KG1 (cell line): ENCODE data around the gene ADIG.

Source experiments
- DNase-seq: peaks from one replicate; lab custom pipeline; 2025; lab: John Stamatoyannopoulos, UW

ADIG gene

DNA sequence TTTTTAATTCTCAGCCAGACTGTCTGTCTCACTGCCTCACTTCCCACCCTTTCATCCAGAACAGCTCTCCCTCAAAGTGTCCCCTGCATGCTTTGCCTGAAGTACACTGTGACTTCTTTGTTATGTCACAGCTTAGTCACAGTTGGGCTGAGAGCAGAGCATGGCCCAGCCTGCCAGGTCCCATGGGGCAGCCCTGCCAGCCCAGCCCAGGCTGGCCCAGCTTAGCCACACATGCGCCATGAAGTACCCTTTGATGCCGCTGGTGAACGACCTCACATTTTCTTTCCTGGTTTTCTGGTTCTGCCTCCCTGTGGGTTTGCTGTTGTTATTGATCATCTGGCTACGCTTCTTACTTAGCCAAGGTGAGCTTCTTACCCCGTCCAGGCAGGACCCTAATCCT, at the start of gene ADIG:
TSS of gene ADIG (plus strand) at position 185 of the 400 bp plus-strand sequence. CDS start at position 239, 54 bp downstream.
- DNase-seq, result no peak

DNA sequence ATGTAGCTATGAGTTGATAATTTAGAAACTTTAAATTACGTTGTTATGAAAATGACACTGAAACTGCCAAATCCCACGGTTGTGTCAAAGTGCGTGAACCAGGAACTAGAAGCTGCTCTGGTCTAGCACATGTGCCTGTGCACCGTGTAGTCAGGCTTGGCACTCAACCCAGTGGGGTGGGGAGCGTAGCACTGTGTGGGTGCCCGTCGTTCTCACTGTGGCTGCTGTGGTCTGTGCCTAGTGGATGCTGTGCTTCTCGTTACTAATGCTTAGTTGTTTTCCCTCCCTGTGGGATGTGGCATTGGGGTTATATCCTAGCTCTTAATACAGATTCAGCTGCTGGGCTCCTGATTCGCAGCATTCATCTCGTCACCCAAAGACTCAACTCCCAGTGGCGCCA, 46.2 kb upstream of the ADIG start:
- DNase-seq, result no peak

DNA sequence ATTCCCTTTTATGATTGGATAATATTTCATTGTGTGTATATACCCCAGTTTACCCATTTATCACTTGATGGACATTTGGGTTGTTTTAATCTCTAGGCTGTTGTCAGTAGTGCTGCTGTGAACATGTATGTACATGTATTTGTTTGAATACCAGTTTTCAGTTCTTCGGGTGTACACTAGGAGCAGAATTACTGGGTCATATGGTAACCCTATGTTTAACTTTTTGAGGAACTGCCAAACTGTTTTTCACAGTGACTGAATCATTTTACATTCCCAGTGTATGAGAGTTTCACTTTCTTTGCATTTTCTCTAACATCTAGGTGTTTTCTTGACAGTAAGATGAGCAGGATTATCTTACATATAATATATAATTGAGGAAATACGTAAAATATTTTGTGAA, 44.7 kb upstream of the ADIG start:
- DNase-seq, result no peak

DNA sequence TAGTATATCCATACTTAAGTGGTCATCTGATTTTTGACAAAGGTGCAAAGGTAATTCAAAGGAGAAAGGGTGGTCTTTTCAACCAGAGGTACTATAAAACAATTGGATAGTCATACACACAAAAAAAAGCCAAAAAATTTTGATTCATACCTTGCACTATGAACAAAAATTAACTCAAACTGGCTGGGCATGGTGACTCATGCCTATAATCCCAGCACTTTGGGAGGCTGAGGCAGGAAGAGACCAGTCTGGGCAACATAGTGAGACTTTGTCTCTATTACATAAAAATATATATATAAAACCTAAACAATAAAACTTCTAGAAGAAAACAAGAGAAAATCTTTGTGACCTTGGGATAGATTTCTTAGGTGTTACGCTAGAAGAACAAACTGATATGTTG, 43.8 kb upstream of the ADIG start:
- no peak for DNase-seq

DNA sequence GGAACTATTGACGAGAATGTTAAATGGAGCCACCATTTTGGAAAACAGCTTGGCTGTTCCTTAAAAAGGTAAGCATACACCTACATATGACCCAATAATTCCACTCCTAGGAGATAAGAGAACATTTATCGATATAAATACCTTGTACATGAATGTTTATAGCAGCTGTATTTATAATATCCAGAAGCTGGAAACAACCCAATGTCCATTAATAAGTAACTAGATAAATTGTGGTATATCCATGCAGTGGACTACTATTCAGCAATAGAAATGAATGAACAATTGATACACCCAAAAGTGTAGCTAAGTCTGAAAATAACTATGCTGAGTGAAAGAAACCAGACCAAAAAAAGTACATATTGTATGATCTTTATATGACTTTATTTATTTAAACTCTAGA, 42.2 kb upstream of the ADIG start:
- DNase-seq, result no peak

DNA sequence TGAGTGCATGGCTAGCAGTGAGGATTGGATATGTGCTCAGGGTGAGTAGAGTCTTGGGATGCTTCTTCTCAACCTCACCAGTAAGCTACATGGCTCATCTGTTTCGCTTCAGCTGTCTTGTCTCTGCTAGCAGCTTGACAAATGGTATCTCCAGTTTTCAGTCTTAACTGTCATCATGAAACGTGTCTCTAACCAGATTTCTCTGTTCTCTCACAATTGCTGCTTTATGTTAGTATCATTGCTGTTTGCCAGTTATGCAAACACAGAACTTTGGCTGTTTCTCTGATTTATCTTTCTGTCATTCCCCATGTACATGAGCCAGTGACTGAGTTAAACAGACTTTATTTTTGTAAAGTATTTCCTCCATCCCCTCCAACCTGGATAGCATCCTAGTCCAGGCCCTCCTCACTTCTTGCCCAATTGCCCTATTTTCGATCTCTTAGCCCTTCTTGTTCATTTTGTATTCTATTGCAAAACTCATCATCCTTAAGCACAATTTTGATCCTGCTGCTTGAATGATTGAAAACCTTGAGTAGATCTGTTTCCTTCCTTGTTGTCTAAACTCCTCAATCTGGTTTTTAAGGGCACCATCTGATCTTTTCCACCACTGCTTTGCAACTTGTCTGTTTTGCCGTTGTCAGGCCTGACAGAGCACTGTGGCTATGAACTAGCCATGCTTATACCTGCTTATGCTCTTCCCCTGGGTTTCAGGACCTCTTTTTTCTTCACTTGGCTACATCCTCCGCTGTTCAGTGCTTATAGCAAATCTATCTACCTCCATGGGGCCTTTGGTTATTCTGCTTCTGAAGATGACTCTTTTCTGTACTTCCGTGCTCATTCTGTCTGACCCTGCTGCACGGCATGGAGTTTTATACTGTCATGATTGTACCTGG, 37.7 kb upstream of the ADIG start:
- DNase-seq, result no peak

DNA sequence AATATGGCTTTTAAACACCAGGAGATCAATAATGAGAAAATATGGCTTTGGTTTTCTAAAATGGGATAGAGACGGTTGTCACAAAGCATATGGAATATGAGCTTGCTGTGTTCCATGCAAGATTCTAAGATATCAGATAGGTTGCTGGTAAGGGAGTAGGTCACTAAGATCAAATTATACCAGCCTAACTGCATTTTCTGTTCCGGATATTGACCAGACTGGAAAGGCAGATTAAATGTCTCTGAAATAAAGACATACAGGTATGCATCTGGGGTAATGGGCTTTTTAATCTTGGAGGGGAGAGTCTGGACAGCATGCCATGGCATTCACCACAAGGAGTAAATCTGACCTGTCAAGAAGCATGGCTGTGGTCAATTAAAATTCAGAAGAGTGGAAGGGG, 35.2 kb upstream of the ADIG start:
- no peak for DNase-seq

DNA sequence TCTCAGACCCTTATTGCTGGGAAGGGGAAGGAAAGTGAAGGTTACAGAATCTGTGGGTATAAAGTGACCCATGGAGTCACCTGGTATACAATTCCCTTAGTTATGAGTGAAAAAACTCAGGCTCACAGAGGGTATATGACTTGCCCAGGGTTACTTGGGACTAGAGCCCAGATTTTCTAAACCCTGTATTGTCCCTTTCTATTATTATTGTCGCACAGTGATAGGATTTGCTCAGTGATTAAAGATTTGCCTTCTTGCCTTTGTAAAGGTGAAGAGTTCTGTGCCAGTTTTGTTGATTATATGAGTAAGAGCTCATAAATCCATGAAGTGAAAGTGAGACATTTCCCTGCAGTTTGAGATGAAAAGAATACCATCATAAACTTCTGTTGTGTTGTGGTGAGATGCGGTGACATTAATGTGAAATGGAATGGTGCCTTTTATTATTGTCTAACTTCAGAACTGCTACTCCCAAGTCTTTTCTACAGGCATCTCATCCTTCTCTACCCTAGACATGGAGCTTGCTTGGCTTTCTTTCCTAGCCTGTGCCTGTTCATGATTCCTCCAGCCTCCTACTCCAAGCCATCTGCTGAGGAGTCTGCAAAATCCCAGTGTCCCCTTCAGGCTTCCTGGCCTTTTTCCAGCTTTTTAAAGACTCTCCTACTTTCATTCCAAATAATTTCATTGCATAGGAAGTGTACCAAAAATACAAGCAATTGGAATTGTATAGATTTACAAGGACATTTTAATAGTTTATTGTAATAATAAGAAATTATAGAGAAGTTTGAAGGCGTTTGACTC, 33.5 kb upstream of the ADIG start:
- no peak for DNase-seq

DNA sequence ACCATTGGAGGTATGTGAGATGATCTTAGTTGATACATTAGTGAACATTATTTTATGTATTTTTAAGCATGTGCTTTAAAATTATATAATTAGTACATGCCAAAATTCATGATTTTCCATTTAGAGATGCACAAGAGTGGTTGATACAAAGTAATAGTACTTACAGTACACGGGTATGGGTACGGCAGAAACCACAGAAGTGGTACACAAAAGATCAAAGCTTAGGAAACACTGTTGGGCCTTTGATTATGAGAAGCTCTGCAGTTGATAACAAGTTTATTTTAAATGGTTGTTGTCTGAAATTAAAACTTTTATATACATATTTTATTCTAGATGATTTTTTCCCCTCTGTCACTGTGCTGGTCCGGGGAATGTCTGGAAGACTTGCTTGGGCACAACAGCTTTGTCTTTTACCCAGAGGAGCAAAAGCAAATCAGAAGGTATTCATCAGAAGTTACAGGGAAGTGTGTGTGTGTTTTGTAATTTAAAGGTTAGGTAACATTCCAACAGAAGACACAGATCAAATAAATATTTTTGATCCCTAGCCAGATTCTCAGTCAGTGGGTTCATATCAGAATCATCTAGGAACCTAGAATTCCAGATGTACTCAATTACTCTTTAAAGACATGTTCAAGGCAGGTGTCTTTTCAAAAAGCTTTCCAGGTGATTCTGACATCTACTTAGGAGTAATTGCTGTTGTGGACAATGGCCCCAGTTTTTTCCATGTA, 32.5 kb upstream of the ADIG start:
- no peak for DNase-seq

DNA sequence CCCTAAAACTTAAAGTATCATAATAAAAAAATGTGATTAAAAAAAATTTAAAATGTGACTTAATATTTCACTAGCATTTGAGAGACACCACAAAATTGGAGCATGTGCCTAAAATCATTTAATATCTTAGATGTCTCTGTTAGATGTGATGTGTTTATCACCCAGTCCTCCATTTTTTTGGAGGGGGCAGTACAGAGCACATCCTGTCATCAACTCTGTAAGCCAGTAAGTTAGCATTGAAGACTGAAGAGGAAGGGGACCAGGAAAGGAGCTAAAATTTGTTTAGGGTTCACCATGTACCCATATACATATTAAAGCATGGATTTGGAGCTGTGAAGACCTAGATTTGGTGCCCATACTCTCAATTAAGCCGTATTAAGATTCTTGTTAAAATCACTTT, 30.7 kb upstream of the ADIG start:
- DNase-seq, result no peak

DNA sequence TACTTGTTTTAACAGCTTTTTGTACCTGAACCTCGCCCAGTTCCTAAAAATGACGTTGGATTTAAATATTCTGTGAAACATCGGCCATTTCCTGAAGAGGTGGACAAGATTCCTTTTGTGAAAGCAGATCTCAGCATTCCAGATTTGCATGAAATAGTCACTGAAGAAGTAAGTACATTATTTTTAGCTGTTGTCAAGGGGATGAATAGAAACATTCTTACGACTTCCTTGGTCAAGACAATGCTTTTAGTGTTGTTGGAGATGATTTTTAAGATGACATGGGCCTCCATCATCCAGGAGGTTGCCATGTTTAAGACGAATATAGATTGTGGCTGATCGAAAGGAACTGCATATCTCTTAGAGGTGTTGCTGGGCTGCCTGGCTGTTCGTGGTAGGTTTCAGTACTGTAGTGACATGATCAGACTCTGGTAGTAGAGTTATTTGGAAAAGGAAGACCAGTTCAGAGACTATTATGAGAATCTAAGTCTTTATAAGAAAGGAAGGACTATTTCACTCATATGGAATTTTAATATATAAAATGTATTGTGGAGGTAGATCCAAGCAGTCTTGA, 29.9 kb upstream of the ADIG start:
- no peak for DNase-seq

DNA sequence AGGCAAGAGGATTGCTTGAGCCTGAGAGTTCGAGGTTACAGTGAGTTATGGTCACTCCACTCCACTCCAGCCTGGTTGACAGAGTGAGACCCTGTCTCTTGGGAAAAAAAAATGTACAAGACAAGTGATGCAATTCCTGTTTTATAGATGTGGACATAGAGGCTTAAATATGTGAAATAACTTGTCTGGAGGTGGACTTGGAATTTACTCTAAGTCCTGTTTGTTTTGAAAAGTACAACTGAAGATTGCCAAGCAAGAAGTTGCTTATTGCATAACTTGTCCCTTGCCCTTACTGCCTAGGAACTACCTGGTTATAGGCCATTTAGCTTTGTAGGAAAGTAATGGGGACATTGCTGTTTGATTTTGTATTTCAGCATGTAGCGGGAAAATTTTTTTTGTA, 26.0 kb upstream of the ADIG start:
- DNase-seq, result no peak

DNA sequence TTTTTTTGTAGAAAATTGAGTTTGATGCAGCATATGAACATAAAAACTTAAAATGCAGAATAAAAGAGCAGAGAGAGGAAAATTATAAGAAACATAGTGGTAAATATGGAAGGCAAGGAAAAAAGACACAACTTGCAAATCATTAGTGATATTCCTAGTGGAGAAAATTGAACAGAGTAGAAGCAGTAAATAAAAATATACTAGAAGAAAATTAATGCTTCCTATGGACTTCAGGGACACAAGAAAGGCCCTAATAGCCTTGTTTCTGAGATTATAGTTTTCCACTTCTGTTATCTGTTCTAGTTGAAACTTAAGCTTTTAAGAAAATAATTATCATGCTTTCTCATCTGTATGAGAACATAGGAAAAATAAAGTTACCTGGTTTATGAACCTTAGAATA, 25.6 kb upstream of the ADIG start:
- DNase-seq, result no peak

DNA sequence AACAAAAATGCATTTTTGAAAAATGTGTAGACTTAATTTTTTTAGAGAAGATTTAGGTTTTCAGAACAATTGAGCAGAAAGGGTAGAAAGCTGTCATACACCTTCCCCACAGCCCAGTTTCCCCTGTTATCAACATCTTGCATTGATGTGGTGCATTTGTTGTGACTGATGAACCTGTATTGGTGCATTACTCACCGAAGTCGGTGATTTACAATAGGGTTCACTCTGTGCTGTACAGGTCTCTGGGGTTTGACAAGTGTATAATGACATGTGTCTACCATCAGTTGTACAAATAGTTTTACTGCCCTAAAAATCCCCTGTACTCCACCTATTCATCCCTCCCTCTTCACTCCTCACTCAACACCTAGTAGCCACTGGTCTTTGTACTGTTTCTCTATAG, 23.8 kb upstream of the ADIG start:
- DNase-seq, result no peak

DNA sequence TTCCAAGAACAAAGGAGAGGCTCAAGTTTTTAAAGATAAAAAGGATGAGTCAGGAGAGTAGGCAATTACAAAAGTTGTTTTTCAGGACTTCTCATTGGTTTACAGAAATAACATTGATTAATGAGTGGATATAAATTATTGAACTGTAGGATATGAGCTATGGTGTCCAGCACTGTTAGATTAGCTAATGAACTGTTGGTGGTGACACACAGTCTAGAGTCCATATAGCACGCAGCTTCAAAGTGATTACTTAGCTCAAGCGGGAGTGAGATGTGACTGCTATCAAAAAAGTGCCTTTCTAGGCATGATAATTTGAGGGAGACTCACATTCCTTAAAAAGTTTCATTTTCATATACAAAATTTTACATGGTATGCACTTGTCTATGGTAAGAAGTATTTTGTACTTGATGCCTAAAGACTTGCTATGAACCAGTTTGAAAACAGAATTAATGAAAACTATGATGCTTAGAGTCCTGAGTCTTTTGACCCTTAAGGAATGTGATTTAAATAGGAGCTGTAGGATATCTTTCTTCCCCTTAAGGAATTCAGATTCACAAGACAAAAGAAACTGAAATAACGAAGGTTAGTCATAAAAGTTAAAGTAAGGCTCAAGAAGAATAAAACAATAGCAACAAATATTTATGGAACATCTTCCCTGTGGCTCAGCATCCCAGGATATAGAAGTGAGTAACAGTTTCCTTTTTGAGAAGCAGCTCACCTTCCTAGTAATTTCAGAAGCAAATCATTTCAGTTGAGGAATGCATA, 22.2 kb upstream of the ADIG start:
- DNase-seq, result no peak

DNA sequence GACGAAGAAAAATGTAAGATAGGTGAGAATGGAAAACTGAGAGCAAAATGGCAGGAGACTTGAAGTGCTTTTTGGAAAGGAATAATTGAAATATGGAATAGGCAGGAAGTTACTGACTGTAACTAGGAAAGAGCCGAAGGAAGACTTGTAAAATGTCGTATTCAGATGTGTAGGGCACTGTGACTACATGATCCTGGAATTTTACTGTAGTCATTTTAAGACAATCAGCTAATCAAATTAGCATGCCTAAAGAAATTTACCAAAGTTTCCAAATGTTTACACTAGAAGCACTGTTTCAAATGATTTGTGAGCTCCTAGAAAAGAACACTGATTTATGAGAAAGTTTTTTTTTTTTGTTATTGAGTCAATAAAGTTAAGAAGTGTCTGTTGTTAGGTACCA, 21.2 kb upstream of the ADIG start:
- no peak for DNase-seq

DNA sequence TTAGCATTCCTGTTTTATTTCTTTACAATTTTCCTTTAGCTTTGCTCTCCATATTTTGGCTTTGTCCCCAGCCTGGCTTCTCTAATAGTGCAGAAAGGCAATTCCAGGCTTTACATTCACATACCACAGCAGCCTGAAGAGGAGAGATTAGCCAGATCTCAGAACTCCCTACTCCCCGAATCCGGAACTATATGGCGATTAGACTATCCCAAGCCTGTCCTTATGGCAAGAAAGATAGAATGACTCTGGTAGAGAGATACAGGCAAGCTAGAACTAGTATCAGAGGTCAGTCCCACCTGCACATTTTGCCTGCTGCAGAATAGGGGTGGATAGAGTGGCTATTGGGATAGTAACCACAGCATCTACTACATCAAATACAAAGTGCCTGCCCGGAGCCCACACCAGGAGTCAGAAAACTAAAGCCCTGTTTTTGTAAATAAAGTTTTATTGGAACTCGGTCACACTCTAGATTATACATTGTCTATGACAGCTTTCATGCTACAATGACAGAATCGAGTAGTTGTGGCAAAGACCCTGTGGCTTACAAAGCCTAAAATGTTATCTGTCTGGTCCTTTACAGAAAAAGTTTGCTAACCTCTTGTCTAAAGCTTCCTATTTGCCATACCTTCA, 17.1 kb upstream of the ADIG start:
- DNase-seq, result no peak

DNA sequence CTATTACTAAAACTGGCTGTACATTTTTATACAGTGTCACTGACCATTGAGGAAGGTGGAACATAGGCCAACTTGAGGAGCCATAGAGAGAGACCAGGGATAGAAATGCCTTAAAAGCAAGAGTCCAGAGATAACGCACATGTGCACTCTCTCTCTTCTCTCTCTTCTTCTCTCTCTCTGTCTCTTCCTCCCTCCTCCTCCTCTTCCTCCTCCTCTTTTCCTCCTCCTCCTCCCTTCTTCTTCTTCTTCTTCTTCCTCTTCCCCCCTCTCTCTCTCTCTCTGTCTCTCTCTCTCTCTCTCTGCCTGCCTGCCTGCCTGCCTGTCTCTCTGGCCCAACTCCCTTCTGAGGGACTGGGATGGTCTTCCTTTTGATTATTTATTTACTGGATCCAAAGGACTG, 16.3 kb upstream of the ADIG start:
- no peak for DNase-seq

DNA sequence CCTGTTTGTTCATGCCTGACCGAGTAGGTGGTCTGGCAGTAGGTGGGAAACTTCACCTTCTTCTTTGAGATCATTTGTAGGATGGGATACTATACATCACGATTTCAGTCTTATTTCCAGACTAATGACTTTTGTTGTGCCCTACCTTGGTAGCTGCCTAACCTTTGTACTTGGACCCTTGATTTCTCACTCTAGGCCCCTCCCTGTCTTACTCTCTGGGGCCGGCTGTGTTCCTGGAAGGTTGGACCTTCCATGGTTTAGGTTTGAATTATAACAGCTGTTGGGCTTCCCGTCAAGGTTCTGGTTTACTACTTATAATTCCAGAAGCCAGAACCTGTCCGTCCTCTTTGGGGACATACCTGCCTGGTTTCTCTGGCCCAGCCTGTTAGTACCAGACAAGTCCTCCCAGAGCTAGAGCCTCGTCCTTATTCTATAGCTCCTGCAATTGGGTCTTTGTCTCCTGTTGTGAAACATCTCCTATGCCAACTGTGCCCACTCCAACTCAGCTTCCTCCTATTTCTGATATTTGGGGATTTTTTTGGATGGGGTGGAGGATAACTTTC, 14.9 kb upstream of the ADIG start:
- no peak for DNase-seq

DNA sequence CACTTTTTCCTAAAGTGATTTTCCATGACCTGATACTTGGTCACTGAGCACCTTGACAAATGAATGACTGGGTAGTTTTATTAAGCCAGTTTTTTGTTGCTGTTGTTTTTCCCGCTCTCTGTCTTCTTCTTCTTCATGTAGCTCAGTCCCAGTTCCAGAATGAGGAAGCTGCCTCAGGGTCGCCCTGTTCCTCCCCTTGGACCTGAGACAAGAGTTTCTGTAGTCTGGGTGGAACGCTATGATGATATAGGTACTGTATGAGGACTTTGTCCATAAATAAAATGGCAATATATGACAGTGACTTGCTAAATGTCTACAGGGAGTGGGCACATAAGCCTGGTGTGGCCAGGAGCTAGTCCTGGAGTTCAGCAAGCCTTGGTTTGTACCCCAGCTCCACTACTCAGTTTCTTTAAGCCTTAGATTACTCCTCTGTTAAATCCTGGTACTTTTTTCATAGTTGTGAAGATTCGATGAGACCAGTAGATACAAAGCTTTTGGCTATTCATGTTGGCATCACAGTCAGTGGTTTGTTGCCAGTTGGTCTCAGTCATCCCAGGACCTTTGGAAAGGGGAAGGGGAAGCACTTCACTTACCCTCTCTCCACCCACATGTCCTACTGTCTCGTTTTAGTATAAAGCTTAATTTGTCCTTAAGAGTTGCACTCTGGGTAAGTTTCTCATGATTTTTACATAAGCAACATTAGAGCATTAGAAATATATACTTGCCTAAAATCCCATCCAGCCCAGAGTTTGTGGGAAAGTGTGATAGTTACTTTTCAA, 11.1 kb upstream of the ADIG start:
- DNase-seq, result no peak
